HG02884 (cell line): ENCODE data around the gene TATDN3.
"Not testable (repeated sequence)": the region's sequence is repeated elsewhere in the genome, so short reads cannot be mapped to it uniquely, and the experiment has no call there.

Source experiments
- ATAC-seq: cut with Tn5 transposase; IDR thresholded peaks from one replicate; pipeline ENCODE4 v1.9.1; 2021; ENCODE audit warnings: mild to moderate bottlenecking, moderate library complexity; ENCODE audit not compliant: unreplicated experiment

TATDN3 gene, protein sequence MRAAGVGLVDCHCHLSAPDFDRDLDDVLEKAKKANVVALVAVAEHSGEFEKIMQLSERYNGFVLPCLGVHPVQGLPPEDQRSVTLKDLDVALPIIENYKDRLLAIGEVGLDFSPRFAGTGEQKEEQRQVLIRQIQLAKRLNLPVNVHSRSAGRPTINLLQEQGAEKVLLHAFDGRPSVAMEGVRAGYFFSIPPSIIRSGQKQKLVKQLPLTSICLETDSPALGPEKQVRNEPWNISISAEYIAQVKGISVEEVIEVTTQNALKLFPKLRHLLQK

DNA sequence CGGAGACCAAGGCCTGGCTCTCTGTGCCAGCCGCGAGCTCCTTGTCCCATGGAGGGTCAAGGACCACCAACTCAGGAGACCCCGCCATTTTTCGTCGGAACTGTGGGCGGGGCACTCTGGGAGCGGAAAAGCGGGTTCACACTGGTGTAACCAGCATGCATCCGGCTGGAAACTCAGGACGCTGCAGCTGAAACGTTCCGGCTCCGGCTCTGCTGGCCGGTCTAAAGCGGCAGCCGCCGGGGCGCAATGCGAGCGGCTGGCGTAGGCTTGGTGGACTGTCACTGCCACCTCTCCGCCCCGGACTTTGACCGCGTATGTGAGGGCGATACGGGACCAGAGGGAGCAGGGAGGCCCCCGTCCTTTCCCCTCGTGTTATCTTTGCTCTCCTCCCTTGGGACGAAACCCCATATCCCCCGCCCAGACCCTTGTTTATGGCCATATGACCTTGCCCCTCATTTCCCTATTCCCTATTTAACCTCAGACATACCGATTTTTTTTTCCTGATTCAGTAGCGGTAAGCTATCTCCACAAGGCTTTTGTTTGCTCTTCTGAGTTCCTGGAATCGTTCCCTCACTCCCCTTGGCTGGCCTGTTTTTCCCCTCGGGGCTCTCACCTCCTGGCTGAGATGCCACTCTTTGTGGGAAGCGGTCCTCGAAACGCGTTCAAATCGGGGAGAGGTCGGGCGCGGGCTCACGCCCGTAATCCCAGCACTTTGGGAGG, at the start of gene TATDN3, which contains the start of gene NSL1:
Gene TATDN3, plus strand, starts transcription at position 219 of the 720 bp plus-strand sequence. Its CDS starts 28 bp downstream, at position 247.
Gene NSL1, minus strand, starts transcription at position 102 of the 720 bp plus-strand sequence. Its CDS starts 14 bp downstream, at position 88.
- peak; percentile 61 for ATAC-seq

- ATAC-seq: no peak
Observed at GRCh38 chr1:212743901-212744475, 47.7 kb upstream of the TATDN3 start.

DNA sequence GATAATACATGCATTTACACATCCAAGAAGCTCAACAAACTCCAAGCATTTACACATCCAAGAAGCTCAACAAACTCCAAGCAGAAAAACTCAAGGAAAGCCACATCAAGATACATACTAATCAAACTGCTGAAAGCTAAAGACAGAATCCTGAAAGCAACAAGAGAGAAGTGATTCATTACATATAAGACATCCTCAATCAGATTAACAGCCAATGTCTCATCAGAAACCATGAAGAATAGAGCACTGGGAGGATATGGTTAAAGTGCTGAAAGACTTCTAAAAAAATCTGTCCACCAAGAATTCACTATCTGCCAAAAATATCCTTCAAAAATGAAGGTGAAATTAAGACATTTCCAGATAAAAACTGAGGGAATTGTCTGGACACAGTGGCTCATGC, 46.4 kb upstream of the TATDN3 start:
- ATAC-seq: no peak

- ATAC-seq: no peak
Observed at GRCh38 chr1:212746546-212746945, 45.1 kb upstream of the TATDN3 start.

GRCh38 chr1:212749821-212750535, 41.7 kb upstream of the TATDN3 start:
- ATAC-seq: no peak

DNA sequence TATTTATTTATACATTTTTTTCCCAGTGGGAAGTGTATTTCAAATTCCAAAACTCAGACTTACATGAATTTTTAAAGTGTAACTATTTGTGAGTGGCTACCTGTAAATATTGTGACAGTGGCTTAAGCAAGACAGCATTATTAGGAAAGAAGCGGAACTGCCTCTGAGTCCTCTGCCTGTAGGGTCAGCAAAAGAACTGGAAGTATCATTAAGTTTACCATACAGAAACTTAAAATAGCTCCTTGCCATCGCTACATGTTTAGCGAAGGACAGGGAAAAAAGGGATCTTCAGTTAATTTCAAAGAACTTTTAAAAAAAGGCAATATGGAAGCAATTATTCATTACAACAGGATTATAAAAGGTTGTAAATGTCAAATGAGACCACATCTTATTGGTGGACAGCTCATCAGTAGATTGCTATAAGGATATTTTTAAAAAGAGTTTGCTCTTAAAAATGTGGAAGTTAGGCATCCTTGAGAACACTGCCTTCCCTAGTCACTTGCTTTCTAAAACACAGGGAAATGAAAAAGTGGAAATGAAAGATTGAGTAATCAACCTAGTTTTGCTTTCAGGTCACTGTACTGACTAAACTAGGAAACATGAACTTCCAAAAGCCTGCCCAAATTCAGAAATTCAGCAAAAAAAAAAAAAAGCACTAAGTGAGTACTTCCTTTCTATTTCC, 39.3 kb upstream of the TATDN3 start:
- peak; percentile 40 for ATAC-seq

GRCh38 chr1:212752934-212753497, 38.7 kb upstream of the TATDN3 start:
- peak; percentile 36 for ATAC-seq

GRCh38 chr1:212753749-212754148, 37.9 kb upstream of the TATDN3 start:
- no peak for ATAC-seq

DNA sequence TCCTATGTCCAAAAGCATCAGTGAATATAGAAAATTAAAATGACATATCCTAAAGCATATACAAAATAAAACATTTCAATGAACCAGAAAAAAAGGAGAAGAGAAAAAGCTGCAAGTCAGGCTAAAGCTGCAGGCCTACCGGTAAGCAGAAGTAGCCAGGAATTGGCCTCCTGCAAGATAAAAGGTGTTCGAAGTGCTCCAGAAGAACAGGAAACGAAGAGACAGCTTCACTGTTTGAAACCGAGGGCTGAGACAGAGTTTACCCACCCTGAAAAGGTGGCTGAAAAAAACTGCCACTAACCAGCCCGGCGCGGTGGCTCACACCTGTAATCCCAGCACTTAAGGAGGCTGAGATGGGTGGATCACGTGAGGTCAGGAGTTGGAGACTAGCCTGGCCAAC, 37.5 kb upstream of the TATDN3 start:
- peak; percentile 42 for ATAC-seq

GRCh38 chr1:212754680-212755079, 37.0 kb upstream of the TATDN3 start:
- no peak for ATAC-seq

DNA sequence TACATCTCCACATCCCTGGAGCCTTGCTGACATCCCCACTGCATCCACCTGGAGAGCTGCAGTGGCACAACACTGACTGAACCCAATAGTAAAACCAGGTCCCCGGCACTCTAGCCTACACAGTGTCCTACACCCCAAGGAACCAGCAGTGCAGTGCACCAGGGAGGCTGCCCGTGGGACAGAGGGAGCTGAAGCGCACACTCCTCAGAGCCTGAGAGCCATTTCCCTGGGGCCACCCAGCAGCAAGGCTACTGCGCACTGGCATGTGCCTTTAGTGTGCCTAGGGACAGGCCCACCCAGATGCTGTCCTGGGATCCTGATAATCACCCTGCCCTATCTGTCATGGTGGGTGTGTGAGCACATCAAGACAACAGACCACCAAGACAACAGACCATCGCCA, 32.0 kb upstream of the TATDN3 start:
- ATAC-seq: no peak

- no peak for ATAC-seq
Observed at GRCh38 chr1:212760126-212760823, 31.4 kb upstream of the TATDN3 start.

DNA sequence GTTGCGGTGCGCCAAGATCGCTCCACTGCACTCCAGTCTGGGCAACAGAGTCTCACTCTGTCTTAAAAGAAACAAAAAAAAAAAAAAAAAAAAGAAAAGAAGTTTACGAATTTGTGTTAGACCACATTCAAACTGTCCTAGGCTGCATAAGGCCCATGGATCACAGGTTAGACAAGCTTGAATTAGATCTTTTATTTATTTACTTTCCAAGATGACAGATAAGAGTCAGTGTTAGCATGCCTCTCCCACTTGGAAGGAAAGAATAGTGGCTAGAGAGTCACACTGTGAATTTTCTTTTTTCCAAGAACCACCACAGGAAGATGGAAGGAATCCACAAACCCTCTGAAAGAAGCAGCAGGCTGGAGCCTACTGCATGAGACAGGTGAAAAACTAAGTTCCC, 29.5 kb upstream of the TATDN3 start:
- no peak for ATAC-seq

GRCh38 chr1:212762839-212763238, 28.9 kb upstream of the TATDN3 start:
- ATAC-seq: no peak

GRCh38 chr1:212764718-212765281, 26.9 kb upstream of the TATDN3 start:
- not testable (repeated sequence) for ATAC-seq

GRCh38 chr1:212766825-212767224, 24.9 kb upstream of the TATDN3 start:
- not testable (repeated sequence) for ATAC-seq

GRCh38 chr1:212769459-212770167, 22.1 kb upstream of the TATDN3 start:
- peak; percentile 84 for ATAC-seq

- ATAC-seq: no peak
Observed at GRCh38 chr1:212771341-212771740, 20.4 kb upstream of the TATDN3 start.

GRCh38 chr1:212773011-212773410, 18.7 kb upstream of the TATDN3 start:
- ATAC-seq: no peak
